CD14-positive monocyte (primary cell): ENCODE data around the gene MYO7A. TPM values are rescaled to one million over a fixed set of nuclear protein-coding genes. Genes with fewer than 3 reads are reported as not detected.
"Not testable (repeated sequence)": the region's sequence is repeated elsewhere in the genome, so short reads cannot be mapped to it uniquely, and the experiment has no call there.

Source experiments
- DNase-seq, 3 donors: peaks; one replicate each; pipeline ENCODE4 v3.0.0-alpha.2; 2011 to 2022
- H2AFZ ChIP-seq: 2 replicates; pipeline ENCODE4 v1.6.0; 2012; ENCODE audit warnings: mild to moderate bottlenecking, low read depth, low read length, inconsistent platforms; ENCODE audit not compliant: insufficient read depth, poor library complexity, severe bottlenecking
- H3K27ac ChIP-seq, 2 donors: 1 replicate in 1 of 2; 2 replicates in 1 of 2; pipeline ENCODE4 v1.5.1; 2012 to 2013; ENCODE audit warnings: low read length in 2 of 2, control low read depth in 1 of 2, inconsistent platforms in 1 of 2, low read depth in 1 of 2, mild to moderate bottlenecking in 1 of 2
- H3K27me3 ChIP-seq, 2 donors: one replicate each; pipeline versions ENCODE4 v1.6.0 to v1.6.1; 2011 to 2013; ENCODE audit warnings: low read length in 2 of 2; ENCODE audit not compliant: control insufficient read depth in 2 of 2, insufficient read depth in 2 of 2
- H3K36me3 ChIP-seq, 2 donors: replicated peaks in 1 of 2; 1 replicate in 1 of 2; 2 replicates in 1 of 2; pipeline versions ENCODE4 v1.5.1 to v1.6.1; 2012 to 2013; ENCODE audit warnings: low read length in 2 of 2, control low read depth in 1 of 2, inconsistent platforms in 1 of 2, mild to moderate bottlenecking in 1 of 2; ENCODE audit not compliant: insufficient read depth in 2 of 2, control insufficient read depth in 1 of 2
- H3K4me1 ChIP-seq, 2 donors: 1 replicate in 1 of 2; 2 replicates in 1 of 2; pipeline versions ENCODE4 v1.5.1 to v1.6.1; 2012 to 2013; ENCODE audit warnings: low read length in 2 of 2, control low read depth in 1 of 2, inconsistent platforms in 1 of 2, mild to moderate bottlenecking in 1 of 2, moderate library complexity in 1 of 2; ENCODE audit not compliant: insufficient read depth in 2 of 2, control insufficient read depth in 1 of 2
- H3K4me2 ChIP-seq: replicated peaks from 2 replicates; pipeline ENCODE3; 2012; ENCODE audit warnings: low read length, moderate library complexity, mild to moderate bottlenecking; ENCODE audit not compliant: poor library complexity, severe bottlenecking; ENCODE audit errors: extremely low read depth
- H3K4me3 ChIP-seq, 3 experiments: fragments of 200-600 bp in 1 of 3; sonication (generic) in 1 of 3; replicated peaks in 1 of 3; 1 replicate in 2 of 3; 2 replicates in 1 of 3; pipeline ENCODE4 v1.5.1; 2011 to 2013; ENCODE audit warnings: low read length in 3 of 3, mild to moderate bottlenecking in 3 of 3, control low read depth in 2 of 3, low read depth in 2 of 3, inconsistent platforms in 1 of 3, moderate library complexity in 1 of 3
- H3K79me2 ChIP-seq: 2 replicates; pipeline ENCODE4 v1.6.0; 2012; ENCODE audit warnings: mild to moderate bottlenecking, control low read depth, inconsistent platforms, low read length, moderate library complexity; ENCODE audit not compliant: insufficient read depth
- H3K9ac ChIP-seq: 2 replicates; pipeline ENCODE4 v1.6.0; 2017; ENCODE audit warnings: low read length, mild to moderate bottlenecking; ENCODE audit not compliant: insufficient read depth, poor library complexity, severe bottlenecking
- H3K9me3 ChIP-seq, 2 donors: replicated peaks in 1 of 2; 1 replicate in 1 of 2; 2 replicates in 1 of 2; pipeline versions ENCODE4 v1.5.1 to v1.6.1; 2012 to 2013; ENCODE audit warnings: low read length in 2 of 2, control low read depth in 1 of 2; ENCODE audit not compliant: control insufficient read depth in 1 of 2, insufficient read depth in 1 of 2
- H4K20me1 ChIP-seq: 2 replicates; pipeline ENCODE4 v1.6.0; 2012; ENCODE audit warnings: mild to moderate bottlenecking, low read length, control low read depth, moderate library complexity; ENCODE audit not compliant: insufficient read depth
- H3K27ac Mint-ChIP-seq, 7 donors: one replicate each; pipeline ENCODE4 v1.8.0; 2020; ENCODE audit warnings: mild to moderate bottlenecking in 7 of 7, mixed read lengths in 7 of 7, moderate library complexity in 6 of 7, inconsistent platforms in 2 of 7
- H3K27me3 Mint-ChIP-seq, 3 donors: one replicate each; pipeline ENCODE4 v1.8.0; 2021 to 2022; ENCODE audit warnings: low read depth in 3 of 3, mild to moderate bottlenecking in 3 of 3, mixed read lengths in 3 of 3, moderate library complexity in 3 of 3, inconsistent platforms in 1 of 3
- H3K36me3 Mint-ChIP-seq, 2 donors: one replicate each; pipeline ENCODE4 v1.8.0; 2020; ENCODE audit warnings: mixed read lengths in 2 of 2, inconsistent platforms in 1 of 2, mild to moderate bottlenecking in 1 of 2
- H3K4me1 Mint-ChIP-seq: one replicate; pipeline ENCODE4 v1.8.0; 2020; ENCODE audit warnings: mild to moderate bottlenecking, mixed read lengths
- H3K4me3 Mint-ChIP-seq, 2 donors: one replicate each; pipeline ENCODE4 v1.8.0; 2020; ENCODE audit warnings: mild to moderate bottlenecking in 2 of 2, mixed read lengths in 2 of 2, moderate library complexity in 1 of 2
- H3K9me3 Mint-ChIP-seq, 7 donors: one replicate each; pipeline ENCODE4 v1.8.0; 2020 to 2022; ENCODE audit warnings: mixed read lengths in 7 of 7, mild to moderate bottlenecking in 6 of 7, moderate library complexity in 6 of 7, inconsistent platforms in 2 of 7
- CTCF ChIP-seq: fragments of 200-600 bp; IDR thresholded peaks from one replicate; pipeline ENCODE4 v1.8.0; 2022; ENCODE audit warnings: antibody characterized with exemption, mild to moderate bottlenecking
- WGBS: methylation state at CpG from one replicate; pipeline ENCODE4 v1.1.5; 2013; ENCODE audit warnings: missing lambda C conversion rate; ENCODE audit not compliant: insufficient coverage; 5-methylcytosine and 5-hydroxymethylcytosine counted together
- intact Hi-C, 2 donors: fragments of 100-400 bp; cut with micrococcal nuclease; formaldehyde crosslinking; loops; one replicate each; pipeline versions ENCODE4 v1.15.0 to v1.15.1; 2023
- polyA plus RNA-seq, 3 donors: library from polyadenylated mRNA; depleted of rRNA in 1 of 3; unstranded in 2 of 3; stranded (reverse) in 1 of 3; fragments of 300-500 nt in 2 of 3; fragments of >200 nt in 1 of 3; fragmentation: Illumina TruSeq in 2 of 3; gene quantifications; 1 replicate in 2 of 3; 2 replicates in 1 of 3; pipeline ENCODE4 v1.2.3, GENCODE V29; 2012 to 2021

The MYO7A gene
- polyA plus RNA-seq, 3 donors: 3.5 to 7.8 (median 3.6) TPM

GRCh38 chr11:77095551-77096490 is 32.2 kb upstream of the MYO7A start:
- Mint-ChIP-seq H3K4me3 (no peak overlapping the region), H3K27ac (peak overlapping the region in 2 of 7 donors; percentile 13 to 66), H3K4me1 (no peaks in the 10 kb centered on the region), H3K27me3 (peaks cover 0 to 6% (median 5%) of the 10 kb centered on the region in 3 donors), H3K36me3 (no peaks in the 10 kb centered on the region), H3K9me3 (peaks cover 0 to 7% (median 0%) of the 10 kb centered on the region in 7 donors)
- Histone ChIP-seq H3K9me3 (no peaks in the 10 kb centered on the region), H3K36me3 (no peaks in the 10 kb centered on the region), H2AFZ (no peak overlapping the region), H3K4me2 (no peak overlapping the region), H3K4me1 (no peaks in the 10 kb centered on the region), H3K27me3 (no peaks in the 10 kb centered on the region), H4K20me1 (no peaks in the 10 kb centered on the region), H3K79me2 (no peaks in the 10 kb centered on the region), H3K4me3 (no peak overlapping the region), H3K27ac (no peak overlapping the region), H3K9ac (no peak overlapping the region)
- no peak for TF ChIP-seq CTCF
- no peak for DNase-seq
- intact Hi-C loops: no loop called here
- WGBS: 97% methylated on average over 19 of the region's 21 CpGs

- Histone ChIP-seq H3K79me2 (no peaks in the 10 kb centered on the region), H2AFZ (no peak overlapping the region), H3K9ac (no peak overlapping the region), H3K4me3 (no peak overlapping the region), H3K4me2 (no peak overlapping the region), H3K9me3 (no peaks in the 10 kb centered on the region), H3K36me3 (no peaks in the 10 kb centered on the region), H3K4me1 (no peaks in the 10 kb centered on the region), H3K27ac (no peak overlapping the region), H4K20me1 (no peaks in the 10 kb centered on the region), H3K27me3 (no peaks in the 10 kb centered on the region)
- H3K9me3 Mint-ChIP-seq: peaks cover 0 to 7% (median 0%) of the 10 kb centered on the region in 7 donors
- intact Hi-C loops: no loop called here
- H3K4me3 Mint-ChIP-seq: no peak overlapping the region
- no peak for DNase-seq
- no peaks in the 10 kb centered on the region for H3K4me1 Mint-ChIP-seq
- peaks cover 0 to 6% (median 4%) of the 10 kb centered on the region in 3 donors for H3K27me3 Mint-ChIP-seq
- H3K36me3 Mint-ChIP-seq: no peaks in the 10 kb centered on the region
- no peak for TF ChIP-seq CTCF
- WGBS: 88% methylated on average over 2 of the region's 8 CpGs
- H3K27ac Mint-ChIP-seq: peak overlapping the region in 2 of 7 donors; percentile 48
These were observed 31.4 kb upstream of the MYO7A start for GRCh38 chr11:77096591-77097019.

- H3K4me1 Mint-ChIP-seq, H3K27me3 ChIP-seq, H3K79me2 ChIP-seq, H3K4me3 Mint-ChIP-seq, H3K9me3 ChIP-seq, intact Hi-C loops, H3K27ac Mint-ChIP-seq, H3K4me3 ChIP-seq, H2AFZ ChIP-seq, H3K4me2 ChIP-seq, H4K20me1 ChIP-seq, H3K36me3 Mint-ChIP-seq, H3K36me3 ChIP-seq, H3K9ac ChIP-seq, H3K27ac ChIP-seq, H3K27me3 Mint-ChIP-seq, DNase-seq, H3K9me3 Mint-ChIP-seq, H3K4me1 ChIP-seq: not testable (repeated sequence)
- WGBS: 100% methylated on average over 1 of the region's 4 CpGs
These were observed 30.9 kb upstream of the MYO7A start for GRCh38 chr11:77097180-77097579.
